HG03342 (cell line): ENCODE data around the gene TEX19.
"Not testable (repeated sequence)": the region's sequence is repeated elsewhere in the genome, so short reads cannot be mapped to it uniquely, and the experiment has no call there.

ENCODE experiments used
- ATAC-seq: cut with Tn5 transposase; IDR thresholded peaks from one replicate; pipeline ENCODE4 v1.9.1; 2021; ENCODE audit warnings: mild to moderate bottlenecking, moderate library complexity; ENCODE audit not compliant: unreplicated experiment

Gene TEX19

GRCh38 chr17:82374626-82375331, 15.7 kb downstream of the TEX19 start:
- ATAC-seq, result no peak

- ATAC-seq, result no peak
These were observed 16.5 kb downstream of the TEX19 start for GRCh38 chr17:82375359-82376041.

- ATAC-seq, result no peak
These were observed 17.1 kb downstream of the TEX19 start for GRCh38 chr17:82376042-82376730.

- not testable (repeated sequence) for ATAC-seq
These were observed 18.2 kb downstream of the TEX19 start for GRCh38 chr17:82377294-82377693.

GRCh38 chr17:82377924-82378740, 19.1 kb downstream of the TEX19 start:
- ATAC-seq, result no peak

- no peak for ATAC-seq
These were observed 19.6 kb downstream of the TEX19 start for GRCh38 chr17:82378741-82379021.

- ATAC-seq, result no peak
These were observed 22.0 kb downstream of the TEX19 start for GRCh38 chr17:82380860-82381702.

GRCh38 chr17:82381703-82382009, 22.6 kb downstream of the TEX19 start:
- ATAC-seq, result not testable (repeated sequence)

GRCh38 chr17:82382220-82382932, 23.3 kb downstream of the TEX19 start:
- not testable (repeated sequence) for ATAC-seq

- ATAC-seq, result no peak
These were observed 23.8 kb downstream of the TEX19 start for GRCh38 chr17:82382933-82383255.

GRCh38 chr17:82383411-82383810, 24.4 kb downstream of the TEX19 start:
- ATAC-seq, result no peak

GRCh38 chr17:82384051-82384729, 25.1 kb downstream of the TEX19 start:
- no peak for ATAC-seq

- no peak for ATAC-seq
These were observed 25.9 kb downstream of the TEX19 start for GRCh38 chr17:82384730-82385481.

- no peak for ATAC-seq
These were observed 26.7 kb downstream of the TEX19 start for GRCh38 chr17:82385559-82386254.

GRCh38 chr17:82386255-82386831, 27.3 kb downstream of the TEX19 start:
- ATAC-seq, result no peak

- no peak for ATAC-seq
These were observed 28.0 kb downstream of the TEX19 start for GRCh38 chr17:82386881-82387704.

- no peak for ATAC-seq
These were observed 28.7 kb downstream of the TEX19 start for GRCh38 chr17:82387705-82388106.
